Testis (tissue), 3 donors: ENCODE results near the gene STXBP1. TPM values are rescaled to one million over a fixed set of nuclear protein-coding genes. Genes with fewer than 3 reads are reported as not detected.

Experiments used
- DNase-seq: peaks from one replicate; pipeline ENCODE4 v3.0.0-alpha.2; 2019
- H3K27ac ChIP-seq, 2 donors: fragments of 200-600 bp; sonication (generic); one replicate each; pipeline ENCODE4 v1.5.1; 2019
- H3K27me3 ChIP-seq: fragments of 200-600 bp; sonication (generic); one replicate; pipeline ENCODE4 v1.5.1; 2019
- H3K36me3 ChIP-seq: fragments of 200-600 bp; sonication (generic); one replicate; pipeline ENCODE4 v1.5.1; 2017; ENCODE audit warnings: low read depth; ENCODE audit errors: missing control alignments
- H3K4me1 ChIP-seq: fragments of 200-600 bp; sonication (generic); one replicate; pipeline ENCODE4 v1.5.1; 2019
- H3K4me3 ChIP-seq, 2 donors: fragments of 200-600 bp; sonication (generic); one replicate each; pipeline ENCODE4 v1.5.1; 2017 to 2019
- H3K9me3 ChIP-seq: fragments of 200-600 bp; sonication (generic); one replicate; pipeline ENCODE4 v1.5.1; 2017
- CTCF ChIP-seq, 3 experiments: fragments of 450-650 bp in 2 of 3; fragments of 200-600 bp in 1 of 3; sonication (generic) in 1 of 3; IDR thresholded peaks; one replicate each; pipeline ENCODE4 v1.5.1; 2016 to 2019; ENCODE audit warnings: antibody characterized with exemption in 3 of 3, mild to moderate bottlenecking in 2 of 3, moderate library complexity in 1 of 3
- POLR2A ChIP-seq: fragments of 450-650 bp; IDR thresholded peaks from one replicate; pipeline ENCODE4 v1.6.1; 2017; ENCODE audit warnings: antibody characterized with exemption, mild to moderate bottlenecking, moderate library complexity
- WGBS, 2 donors: methylation state at CpG; one replicate each; pipeline ENCODE4 v1.1.5; 2018; 5-methylcytosine and 5-hydroxymethylcytosine counted together
- intact Hi-C: fragments of 100-400 bp; cut with DNase I; formaldehyde crosslinking; loops from one replicate; pipeline ENCODE4 v1.15.1; 2023; ENCODE audit warnings: low total_unique reads
- polyA plus RNA-seq: library from polyadenylated mRNA; stranded (reverse); fragments of 350-450 nt; fragmentation: Illumina TruSeq; extraction: RNeasy Lipid Tissue Mini Kit (QIAGEN cat#74804); gene quantifications from one replicate; pipeline ENCODE4 v1.2.3, GENCODE V29; 2014; ENCODE audit warnings: low read depth, low replicate concordance; ENCODE audit not compliant: insufficient read depth
- total RNA-seq, 2 donors: library from RNA; depleted of rRNA; stranded (reverse); fragments of >200 nt; gene quantifications; one replicate each; pipeline ENCODE4 v1.2.3, GENCODE V29; 2016

STXBP1 gene
- total and polyA plus RNA-seq, 3 donors from 2014 or later = 21.2 to 36.1 (median 33.1) TPM

GRCh38 chr9:127565231-127565630 lies 46.8 kb upstream of the STXBP1 start:
- Histone ChIP-seq H3K4me3 (no peak overlapping the region), H3K27ac (no peak overlapping the region), H3K36me3 (no peaks in the 10 kb centered on the region), H3K27me3 (no peaks in the 10 kb centered on the region), H3K4me1 (peaks cover 30% of the 10 kb centered on the region), H3K9me3 (no peaks in the 10 kb centered on the region)
- TF ChIP-seq POLR2A = no peak
- no peak for TF ChIP-seq CTCF (IDR thresholded peaks at IDR 0.05)
- intact Hi-C loops = no loop called here
- no peak for DNase-seq
- WGBS, 2 donors = 84 to 93% methylated on average over 11 of the region's 11 CpGs

- no peak for DNase-seq
- Histone ChIP-seq H3K27me3 (no peaks in the 10 kb centered on the region), H3K4me1 (peaks cover 32% of the 10 kb centered on the region), H3K27ac (peak overlapping the region; percentile 53 to 87), H3K36me3 (no peaks in the 10 kb centered on the region), H3K4me3 (peak overlapping the region; percentile 60 to 76), H3K9me3 (no peaks in the 10 kb centered on the region)
- TF ChIP-seq CTCF (IDR thresholded peaks at IDR 0.05) = no peak
- intact Hi-C loops = no loop called here
- 27 to 40% methylated on average over 3 to 11 of the region's 11 CpGs for WGBS, 2 donors
These were observed 45.6 kb upstream of the STXBP1 start for GRCh38 chr9:127566351-127567001.

- intact Hi-C loops = no loop called here
- Histone ChIP-seq H3K27ac (peak overlapping the region; percentile 53 to 87), H3K36me3 (no peaks in the 10 kb centered on the region), H3K4me3 (peak overlapping the region; percentile 60 to 76), H3K9me3 (no peaks in the 10 kb centered on the region), H3K27me3 (no peaks in the 10 kb centered on the region), H3K4me1 (peaks cover 26% of the 10 kb centered on the region)
- DNase-seq = peak; percentile 66
- TF ChIP-seq POLR2A (no peak), CTCF (IDR thresholded peaks at IDR 0.05) (no peak)
- 18 to 24% methylated on average over 8 to 15 of the region's 16 CpGs for WGBS, 2 donors
These were observed 44.9 kb upstream of the STXBP1 start for GRCh38 chr9:127567035-127567729.

GRCh38 chr9:127567730-127568617 lies 44.1 kb upstream of the STXBP1 start:
- H3K36me3 ChIP-seq = no peaks in the 10 kb centered on the region
- intact Hi-C loops = no loop called here
- TF ChIP-seq POLR2A (no peak), CTCF (IDR thresholded peaks at IDR 0.05) (no peak)
- H3K27me3 ChIP-seq = no peaks in the 10 kb centered on the region
- 3% methylated on average over 5 to 20 of the region's 36 CpGs for WGBS, 2 donors
- H3K9me3 ChIP-seq = no peaks in the 10 kb centered on the region
- peak overlapping the region; percentile 53 to 87 for H3K27ac ChIP-seq
- H3K4me1 ChIP-seq = peaks cover 27% of the 10 kb centered on the region
- peak overlapping the region; percentile 60 to 76 for H3K4me3 ChIP-seq
- no peak for DNase-seq
